ENCODE measurements around the gene ACLY. TPM values are rescaled to one million over a fixed set of nuclear protein-coding genes. Genes with fewer than 3 reads are reported as not detected.

ACLY gene
- total and polyA plus RNA-seq, 2 donors (not counting 1 experiment from before 2014, with no cell fraction given): 40.2 to 91.5 TPM

- Histone ChIP-seq H2AFZ (ENCODE audit: insufficient read depth, low read depth, low read length, poor library complexity, severe bottlenecking) (no peak overlapping the region), H3K4me2 (replicated peaks; ENCODE audit: low read depth, low read length, poor library complexity, severe bottlenecking) (no peak overlapping the region), H3K4me1 (ENCODE audit: control insufficient read depth in 2 of 2, insufficient read depth in 2 of 2, low read length in 2 of 2) (peaks cover 0 to 4% of the 10 kb centered on the region in 2 donors), H3K4me3 (ENCODE audit: control extremely low read depth in 1 of 5, extremely low read depth in 1 of 5, insufficient read depth in 1 of 5, low read depth in 2 of 5, low read length in 4 of 5) (no peak overlapping the region), H3K27ac (ENCODE audit: low read length in 2 of 2) (no peak overlapping the region), H3K27me3 (replicated peaks in 1 of 4; ENCODE audit: control extremely low read depth in 1 of 4, control insufficient read depth in 3 of 4, insufficient read depth in 4 of 4, low read length in 3 of 4) (no peaks in the 10 kb centered on the region), H3K9ac (ENCODE audit: low read length) (no peak overlapping the region), H3K36me3 (replicated peaks in 1 of 2; ENCODE audit: control extremely low read depth in 1 of 2, control insufficient read depth in 1 of 2, extremely low read depth in 1 of 2, insufficient read depth in 2 of 2, low read length in 1 of 2) (no peaks in the 10 kb centered on the region), H4K20me1 (ENCODE audit: control insufficient read depth, insufficient read depth, low read length, poor library complexity, severe bottlenecking) (no peaks in the 10 kb centered on the region), H3K79me2 (ENCODE audit: control insufficient read depth, insufficient read depth, low read length) (no peaks in the 10 kb centered on the region), H3K9me3 (ENCODE audit: control extremely low read depth in 1 of 3, control insufficient read depth in 2 of 3, insufficient read depth in 1 of 3, low read length in 2 of 3) (no peaks in the 10 kb centered on the region)
- ATAC-seq (ENCODE audit: low read depth) (no peak), DNase-seq (no peak)
- no peaks in the 10 kb centered on the region for H3K27me3 Mint-ChIP-seq
- no peak overlapping the region for H3K27ac Mint-ChIP-seq
- TF ChIP-seq EZH2 (IDR thresholded peaks at IDR 0.05; ENCODE audit: borderline replicate concordance, insufficient read depth, low read depth, low read length, poor library complexity, severe bottlenecking): no peak
- no peak for TF ChIP-seq CTCF (IDR thresholded peaks at IDR 0.05)
- intact Hi-C loops (cut with micrococcal nuclease): no loop called here
- H3K4me1 Mint-ChIP-seq: no peaks in the 10 kb centered on the region
- 93% methylated on average over 5 of the region's 6 CpGs for WGBS (ENCODE audit: insufficient coverage)
- CTCF ChIA-PET: interaction anchor here (0.7 to 11.6 kb wide), 7 partner anchors 67 to 220 kb away, joined by 3 to 104 read pairs (median 3); partner anchors contain the start of genes HSPB9 and KAT2A
- POLR2A ChIA-PET: interaction anchor here (0.5 kb wide), 1 partner anchor 525 kb away, joined by 3 read pairs; no protein-coding TSS in a partner anchor
- H3K9me3 Mint-ChIP-seq (ENCODE audit: insufficient read depth): no peaks in the 10 kb centered on the region
- H3K4me3 Mint-ChIP-seq: no peak overlapping the region
Observed at GRCh38 chr17:41957869-41958439, 39.2 kb upstream of the ACLY start.

GRCh38 chr17:41957031-41957868, 38.5 kb upstream of the ACLY start:
- Mint-ChIP-seq H3K4me3 (no peak overlapping the region), H3K4me1 (no peaks in the 10 kb centered on the region), H3K27me3 (no peaks in the 10 kb centered on the region), H3K27ac (no peak overlapping the region), H3K9me3 (ENCODE audit: insufficient read depth) (no peaks in the 10 kb centered on the region)
- ChIA-PET CTCF (interaction anchor here (1.5 to 11.6 kb wide), 2 partner anchors 159 to 163 kb away, joined by 5 to 104 read pairs; partner anchors contain the start of genes HSPB9 and KAT2A), POLR2A (no interaction called here)
- no peak overlapping the region for H3K27ac ChIP-seq (ENCODE audit: low read length in 2 of 2)
- H3K9me3 ChIP-seq (ENCODE audit: control extremely low read depth in 1 of 3, control insufficient read depth in 2 of 3, insufficient read depth in 1 of 3, low read length in 2 of 3): no peaks in the 10 kb centered on the region
- TF ChIP-seq EZH2 (IDR thresholded peaks at IDR 0.05; ENCODE audit: borderline replicate concordance, insufficient read depth, low read depth, low read length, poor library complexity, severe bottlenecking) (no peak), CTCF (IDR thresholded peaks at IDR 0.05) (no peak)
- no peaks in the 10 kb centered on the region for H3K79me2 ChIP-seq (ENCODE audit: control insufficient read depth, insufficient read depth, low read length)
- no peaks in the 10 kb centered on the region for H3K36me3 ChIP-seq (replicated peaks in 1 of 2; ENCODE audit: control extremely low read depth in 1 of 2, control insufficient read depth in 1 of 2, extremely low read depth in 1 of 2, insufficient read depth in 2 of 2, low read length in 1 of 2)
- no peaks in the 10 kb centered on the region for H3K27me3 ChIP-seq (replicated peaks in 1 of 4; ENCODE audit: control extremely low read depth in 1 of 4, control insufficient read depth in 3 of 4, insufficient read depth in 4 of 4, low read length in 3 of 4)
- ATAC-seq (ENCODE audit: low read depth) (no peak), DNase-seq (no peak)
- no peak overlapping the region for H3K4me2 ChIP-seq (replicated peaks; ENCODE audit: low read depth, low read length, poor library complexity, severe bottlenecking)
- no peak overlapping the region for H3K9ac ChIP-seq (ENCODE audit: low read length)
- H4K20me1 ChIP-seq (ENCODE audit: control insufficient read depth, insufficient read depth, low read length, poor library complexity, severe bottlenecking): no peaks in the 10 kb centered on the region
- no peak overlapping the region for H3K4me3 ChIP-seq (ENCODE audit: control extremely low read depth in 1 of 5, extremely low read depth in 1 of 5, insufficient read depth in 1 of 5, low read depth in 2 of 5, low read length in 4 of 5)
- intact Hi-C loops (cut with micrococcal nuclease): no loop called here
- 71% methylated on average over 9 of the region's 11 CpGs for WGBS (ENCODE audit: insufficient coverage)
- no peaks in the 10 kb centered on the region for H3K4me1 ChIP-seq (ENCODE audit: control insufficient read depth in 2 of 2, insufficient read depth in 2 of 2, low read length in 2 of 2)
- no peak overlapping the region for H2AFZ ChIP-seq (ENCODE audit: insufficient read depth, low read depth, low read length, poor library complexity, severe bottlenecking)
